HFFc6 (cell line): ENCODE measurements around the gene CDKN2B. TPM values are rescaled to one million over a fixed set of nuclear protein-coding genes. Genes with fewer than 3 reads are reported as not detected.
"Not testable (repeated sequence)": the region's sequence is repeated elsewhere in the genome, so short reads cannot be mapped to it uniquely, and the experiment has no call there.

Experiments used
- DNase-seq: peaks from one replicate; pipeline ENCODE4 v3.0.0-alpha.2; 2018
- H3K27ac Mint-ChIP-seq: 2 replicates; pipeline ENCODE4 v1.8.0; 2020; ENCODE audit warnings: mild to moderate bottlenecking, mixed read lengths
- H3K27me3 Mint-ChIP-seq: 2 replicates; pipeline ENCODE4 v1.8.0; 2021; ENCODE audit warnings: mild to moderate bottlenecking, moderate library complexity, mixed read lengths; ENCODE audit not compliant: insufficient read depth
- H3K36me3 Mint-ChIP-seq: 2 replicates; pipeline ENCODE4 v1.8.0; 2021; ENCODE audit warnings: low read depth, mixed read lengths
- H3K4me1 Mint-ChIP-seq: 2 replicates; pipeline ENCODE4 v1.8.0; 2020; ENCODE audit warnings: low read depth, mixed read lengths
- H3K4me3 Mint-ChIP-seq: 2 replicates; pipeline ENCODE4 v1.8.0; 2020; ENCODE audit warnings: mild to moderate bottlenecking, moderate library complexity, mixed read lengths
- H3K9me3 Mint-ChIP-seq: 2 replicates; pipeline ENCODE4 v1.8.0; 2020; ENCODE audit warnings: mild to moderate bottlenecking, mixed read lengths
- CTCF ChIP-seq: fragments of 200-600 bp; sonication (generic); IDR thresholded peaks from 2 replicates; pipeline ENCODE4 v1.5.0; 2021; ENCODE audit warnings: antibody characterized with exemption, mild to moderate bottlenecking
- total RNA-seq, 6 experiments: library from RNA; stranded (reverse); fragmentation: NEBNext Ultra II Directional; extraction: Animal tissue kit (Norgen Biotek cat#: 25700); gene quantifications; 2 replicates in 1 of 6; 3 replicates in 5 of 6; pipeline ENCODE4 v1.2.3, GENCODE V29; 2021

The CDKN2B gene
- total RNA-seq, 6 experiments from 2014 or later, result 7.1 to 11.6 (median 8.9) TPM

- no peak for DNase-seq
- no peak for TF ChIP-seq CTCF
- H3K4me1 Mint-ChIP-seq, result peaks cover 31% of the 10 kb centered on the region
- H3K36me3 Mint-ChIP-seq, result peaks cover 44% of the 10 kb centered on the region
- H3K4me3 Mint-ChIP-seq, result peak overlapping the region; percentile 81
- peaks cover 7% of the 10 kb centered on the region for H3K9me3 Mint-ChIP-seq
- H3K27me3 Mint-ChIP-seq, result peaks cover 13% of the 10 kb centered on the region; the same call in 1 of the 2 replicates
- peak overlapping the region; percentile 69 for H3K27ac Mint-ChIP-seq
These were observed 44.1 kb downstream of the CDKN2B start for GRCh38 chr9:21964925-21965385.

GRCh38 chr9:21961569-21961968 lies 47.5 kb downstream of the CDKN2B start:
- no peak overlapping the region for H3K27ac Mint-ChIP-seq
- H3K4me3 Mint-ChIP-seq, result no peak overlapping the region
- DNase-seq, result no peak
- H3K4me1 Mint-ChIP-seq, result peaks cover 14% of the 10 kb centered on the region
- H3K9me3 Mint-ChIP-seq, result peaks cover 5% of the 10 kb centered on the region; the same call in 1 of the 2 replicates
- H3K36me3 Mint-ChIP-seq, result peaks cover 12% of the 10 kb centered on the region
- peaks cover 3% of the 10 kb centered on the region; the same call in 1 of the 2 replicates for H3K27me3 Mint-ChIP-seq
- no peak for TF ChIP-seq CTCF

- not testable (repeated sequence) for DNase-seq, H3K4me1 Mint-ChIP-seq, H3K4me3 Mint-ChIP-seq, H3K9me3 Mint-ChIP-seq, H3K27ac Mint-ChIP-seq, H3K27me3 Mint-ChIP-seq
- peaks cover 11% of the 10 kb centered on the region; the same call in 1 of the 2 replicates for H3K36me3 Mint-ChIP-seq
These were observed 49.8 kb downstream of the CDKN2B start for GRCh38 chr9:21959268-21959667.

GRCh38 chr9:21958833-21959232 lies 50.3 kb downstream of the CDKN2B start:
- TF ChIP-seq CTCF, result no peak
- DNase-seq, result no peak
- peaks cover 11% of the 10 kb centered on the region; the same call in 1 of the 2 replicates for H3K36me3 Mint-ChIP-seq
- H3K27me3 Mint-ChIP-seq, result peaks cover 3% of the 10 kb centered on the region; the same call in 1 of the 2 replicates
- no peaks in the 10 kb centered on the region for H3K4me1 Mint-ChIP-seq
- H3K27ac Mint-ChIP-seq, result no peak overlapping the region
- H3K4me3 Mint-ChIP-seq, result no peak overlapping the region
- peaks cover 5% of the 10 kb centered on the region; the same call in 1 of the 2 replicates for H3K9me3 Mint-ChIP-seq

Other genes starting within 250 kb of the CDKN2B start
- gene MTAP, start 206.7 kb downstream of the CDKN2B start, total RNA-seq, result 10 to 100 TPM; 40.7 to 65.2 (median 52.0) TPM
- 100 to 1,000 TPM in 4 of 6 experiments, 10 to 100 TPM in 2; 47.7 to 133 (median 121) TPM for gene CDKN2A, start 14.9 kb downstream of the CDKN2B start, total RNA-seq
- 1 to 10 TPM in 4 of 6 experiments, under 1 TPM in 2; 0.61 to 1.5 (median 1.2) TPM for gene CDKN2B-AS1, start 14.5 kb downstream of the CDKN2B start, total RNA-seq